Keratinocyte (primary cell): ENCODE measurements around the gene MAPRE2.

Source experiments
- CTCF ChIP-seq, 3 experiments: IDR thresholded peaks in 1 of 3; conservative IDR thresholded peaks in 1 of 3; optimal IDR thresholded peaks in 1 of 3; 2 replicates in 2 of 3; 3 replicates in 1 of 3; pipeline versions ENCODE3 to v1.5.1; 2011; ENCODE audit warnings: low read length in 3 of 3, mild to moderate bottlenecking in 3 of 3, moderate library complexity in 2 of 3, control low read depth in 1 of 3, inconsistent platforms in 1 of 3; ENCODE audit not compliant: insufficient read depth in 2 of 3; ENCODE audit errors: extremely low read depth in 1 of 3
- EZH2 ChIP-seq: IDR thresholded peaks from one replicate; pipeline ENCODE4 v1.6.1; 2012; ENCODE audit warnings: inconsistent platforms, mild to moderate bottlenecking, low read length, moderate library complexity

DNA sequence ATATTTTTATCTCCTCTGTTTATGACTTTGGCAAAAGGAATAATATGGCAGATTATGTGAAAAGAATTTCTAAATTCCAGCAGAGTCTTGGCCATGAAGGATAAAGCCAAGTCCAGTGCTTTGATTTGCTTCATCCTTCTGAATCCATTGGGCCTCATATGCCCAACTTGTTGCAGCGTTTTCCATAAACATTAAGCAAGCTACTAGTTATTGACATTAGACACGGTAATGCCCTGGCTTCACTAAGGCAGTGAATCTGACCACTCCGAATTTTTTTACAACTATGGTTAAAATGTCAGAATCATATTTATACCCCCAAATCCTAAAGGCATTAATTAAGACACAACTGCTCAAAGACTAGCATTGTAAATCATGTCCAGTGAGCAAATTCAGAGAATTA is 79.8 kb downstream of the MAPRE2 start:
- TF ChIP-seq CTCF (optimal IDR thresholded peaks at IDR 0.05 in 1 of 3, IDR thresholded peaks at IDR 0.05 in 1 of 3, conservative IDR thresholded peaks at IDR 0.05 in 1 of 3; ENCODE audit: extremely low read depth in 1 of 3, insufficient read depth in 2 of 3, low read length in 3 of 3) = no peak
- TF ChIP-seq EZH2 = no peak
